Loucy (cell line): Measurements from ENCODE around the gene ZNF205.

Experiments
- CTCF ChIP-seq: fragments of 200-600 bp; sonication (generic); conservative IDR thresholded peaks from 2 replicates; pipeline ENCODE4 v1.5.1; 2014; ENCODE audit warnings: mild to moderate bottlenecking, antibody characterized with exemption, low read length
- EZH2phosphoT487 ChIP-seq: fragments of 200-600 bp; IDR thresholded peaks from 2 replicates; pipeline ENCODE4 v1.6.1; 2018; ENCODE audit warnings: antibody characterized with exemption, mild to moderate bottlenecking, moderate library complexity, borderline replicate concordance

GRCh38 chr16:3113765-3114479 is 1.5 kb downstream of the ZNF205 start:
- no peak for TF ChIP-seq CTCF
- no peak for TF ChIP-seq EZH2phosphoT487
